WTC11 (cell line): Measurements from ENCODE around the gene NIN. TPM values are rescaled to one million over a fixed set of nuclear protein-coding genes. Genes with fewer than 3 reads are reported as not detected.

Source experiments
- ATAC-seq: fragments of 200-7000 bp; cut with Tn5 transposase; 2 replicates; pipeline ENCODE4 v1.10.0; 2021; ENCODE audit warnings: mild to moderate bottlenecking, moderate library complexity
- CTCF ChIA-PET: fragments of 300-600 bp; sonication (Branson Sonifier 250); formaldehyde crosslinking; loops from one replicate; lab custom pipeline; 2021; ENCODE audit warnings: antibody characterized with exemption; lab: Charles Lee
- POLR2A ChIA-PET: fragments of 350-600 bp; sonication (Branson Sonifier 250); formaldehyde crosslinking; loops from one replicate; lab custom pipeline; 2021; ENCODE audit warnings: antibody characterized with exemption; lab: Charles Lee
- DNase-seq: peaks from one replicate; pipeline ENCODE4 v3.0.0; 2021; ENCODE audit warnings: low spot score
- H3K27ac Mint-ChIP-seq: 2 replicates; pipeline ENCODE4 v1.8.0; 2021; ENCODE audit warnings: mixed read lengths
- H3K27me3 Mint-ChIP-seq: 2 replicates; pipeline ENCODE4 v1.8.0; 2021; ENCODE audit warnings: low read depth, mild to moderate bottlenecking, moderate library complexity, mixed read lengths
- H3K36me3 Mint-ChIP-seq: 2 replicates; pipeline ENCODE4 v1.8.0; 2021; ENCODE audit warnings: mixed read lengths
- H3K4me1 Mint-ChIP-seq: 2 replicates; pipeline ENCODE4 v1.8.0; 2022; ENCODE audit warnings: mixed read lengths
- H3K4me3 Mint-ChIP-seq: 2 replicates; pipeline ENCODE4 v1.8.0; 2021; ENCODE audit warnings: mild to moderate bottlenecking, moderate library complexity, mixed read lengths
- H3K9me3 Mint-ChIP-seq: 2 replicates; pipeline ENCODE4 v1.8.0; 2021; ENCODE audit warnings: mixed read lengths
- CREB1 ChIP-seq: sonication (generic); formaldehyde crosslinking; IDR thresholded peaks from 2 replicates; pipeline ENCODE4 v1.8.0; 2023; ENCODE audit warnings: mild to moderate bottlenecking, missing genetic modification reagents
- EMX1 ChIP-seq: fragments of 250-450 bp; sonication (Bioruptor Pico); IDR thresholded peaks from 2 replicates; pipeline ENCODE4 v1.8.0; 2021; ENCODE audit warnings: mild to moderate bottlenecking
- NFYB ChIP-seq: sonication (generic); formaldehyde crosslinking; conservative IDR thresholded peaks from 2 replicates; pipeline ENCODE4 v1.8.0; 2022; ENCODE audit warnings: low read depth, missing genetic modification reagents
- PRRX2 ChIP-seq: fragments of 250-450 bp; sonication (Bioruptor Pico); IDR thresholded peaks from 2 replicates; pipeline ENCODE4 v1.8.0; 2021; ENCODE audit warnings: mild to moderate bottlenecking
- SMAD3 ChIP-seq: sonication (generic); formaldehyde crosslinking; IDR thresholded peaks from 2 replicates; pipeline ENCODE4 v1.8.0; 2022; ENCODE audit warnings: missing genetic modification reagents, mild to moderate bottlenecking, borderline replicate concordance
- SMAD4 ChIP-seq: sonication (generic); formaldehyde crosslinking; IDR thresholded peaks from 2 replicates; pipeline ENCODE4 v1.8.0; 2022; ENCODE audit warnings: mild to moderate bottlenecking, missing genetic modification reagents
- ZNF671 ChIP-seq: fragments of 250-450 bp; sonication (Bioruptor Pico); IDR thresholded peaks from 2 replicates; pipeline ENCODE4 v1.8.0; 2021; ENCODE audit warnings: mild to moderate bottlenecking
- total RNA-seq: library from RNA; stranded (reverse); gene quantifications from 3 replicates; pipeline ENCODE4 v1.2.3, GENCODE V29; 2021
- TF ChIP-seq, protein P1 (sequence below): sonication (generic); formaldehyde crosslinking; IDR thresholded peaks from 2 replicates; pipeline ENCODE4 v1.8.1; 2023; ENCODE audit warnings: mild to moderate bottlenecking, moderate library complexity, missing genetic modification reagents
- TF ChIP-seq, protein P2 (sequence below): fragments of 250-450 bp; sonication (Bioruptor Pico); IDR thresholded peaks from 2 replicates; pipeline ENCODE4 v1.9.0; 2021; ENCODE audit warnings: moderate library complexity, mild to moderate bottlenecking, inconsistent platforms, borderline replicate concordance
- TF ChIP-seq, protein P3 (sequence below): fragments of 250-450 bp; sonication (Bioruptor Pico); IDR thresholded peaks from 2 replicates; pipeline ENCODE4 v1.9.0; 2021; ENCODE audit warnings: mild to moderate bottlenecking, borderline replicate concordance
- TF ChIP-seq, protein P4 (sequence below): sonication (generic); formaldehyde crosslinking; IDR thresholded peaks from 2 replicates; pipeline ENCODE4 v1.8.0; 2023; ENCODE audit warnings: mild to moderate bottlenecking, missing genetic modification reagents
- TF ChIP-seq, protein P5 (sequence below): fragments of 250-450 bp; sonication (Bioruptor Pico); IDR thresholded peaks from 2 replicates; pipeline ENCODE4 v1.9.0; 2021; ENCODE audit warnings: mild to moderate bottlenecking
- TF ChIP-seq, protein P6 (sequence below): fragments of 250-450 bp; sonication (Bioruptor Pico); IDR thresholded peaks from 2 replicates; pipeline ENCODE4 v1.8.0; 2021; ENCODE audit warnings: mild to moderate bottlenecking
- TF ChIP-seq, protein P7 (sequence below): fragments of 250-450 bp; sonication (Bioruptor Pico); conservative IDR thresholded peaks from 2 replicates; pipeline ENCODE4 v1.9.0; 2021; ENCODE audit warnings: mild to moderate bottlenecking
- TF ChIP-seq, protein P8 (sequence below): fragments of 200-600 bp; IDR thresholded peaks from 2 replicates; pipeline ENCODE4 v1.8.0; 2022; ENCODE audit warnings: antibody characterized with exemption

The NIN gene
- total RNA-seq, 1 experiment from 2014 or later = 23.8 TPM

DNA sequence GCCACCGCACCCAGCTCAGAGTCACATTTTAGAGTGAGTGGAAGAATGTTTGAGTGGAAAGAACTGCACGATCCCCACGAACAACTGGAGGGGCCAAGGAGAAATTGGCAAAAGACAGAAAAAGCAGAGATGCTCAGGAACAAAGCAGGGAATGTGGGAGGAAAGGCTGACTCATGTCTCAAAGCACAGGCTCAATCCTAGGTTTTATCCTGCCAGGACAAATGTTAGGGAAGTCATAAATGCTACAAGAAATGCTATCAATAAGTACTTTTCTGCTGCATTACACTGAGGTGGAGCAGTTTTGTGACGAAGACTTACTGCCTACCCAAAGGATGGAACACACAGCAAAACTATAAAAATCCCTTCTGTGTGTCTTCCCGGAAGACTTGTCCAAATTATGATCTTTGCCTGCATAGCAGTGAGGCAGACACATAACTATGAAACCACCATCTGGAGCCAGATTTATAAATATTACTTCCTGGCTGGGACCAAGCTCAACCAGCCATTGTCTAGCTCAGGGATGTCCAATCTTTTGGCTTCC lies 26.7 kb downstream of the NIN start (continued):
- TF ChIP-seq ZNF671 (CRISPR knock-in tag) = no peak
- TF ChIP-seq, protein P1, sequence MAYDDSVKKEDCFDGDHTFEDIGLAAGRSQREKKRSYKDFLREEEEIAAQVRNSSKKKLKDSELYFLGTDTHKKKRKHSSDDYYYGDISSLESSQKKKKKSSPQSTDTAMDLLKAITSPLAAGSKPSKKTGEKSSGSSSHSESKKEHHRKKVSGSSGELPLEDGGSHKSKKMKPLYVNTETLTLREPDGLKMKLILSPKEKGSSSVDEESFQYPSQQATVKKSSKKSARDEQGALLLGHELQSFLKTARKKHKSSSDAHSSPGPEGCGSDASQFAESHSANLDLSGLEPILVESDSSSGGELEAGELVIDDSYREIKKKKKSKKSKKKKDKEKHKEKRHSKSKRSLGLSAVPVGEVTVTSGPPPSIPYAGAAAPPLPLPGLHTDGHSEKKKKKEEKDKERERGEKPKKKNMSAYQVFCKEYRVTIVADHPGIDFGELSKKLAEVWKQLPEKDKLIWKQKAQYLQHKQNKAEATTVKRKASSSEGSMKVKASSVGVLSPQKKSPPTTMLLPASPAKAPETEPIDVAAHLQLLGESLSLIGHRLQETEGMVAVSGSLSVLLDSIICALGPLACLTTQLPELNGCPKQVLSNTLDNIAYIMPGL (CRISPR knock-in tag) = no peak
- TF ChIP-seq, all 79 proteins: peak for 0

DNA sequence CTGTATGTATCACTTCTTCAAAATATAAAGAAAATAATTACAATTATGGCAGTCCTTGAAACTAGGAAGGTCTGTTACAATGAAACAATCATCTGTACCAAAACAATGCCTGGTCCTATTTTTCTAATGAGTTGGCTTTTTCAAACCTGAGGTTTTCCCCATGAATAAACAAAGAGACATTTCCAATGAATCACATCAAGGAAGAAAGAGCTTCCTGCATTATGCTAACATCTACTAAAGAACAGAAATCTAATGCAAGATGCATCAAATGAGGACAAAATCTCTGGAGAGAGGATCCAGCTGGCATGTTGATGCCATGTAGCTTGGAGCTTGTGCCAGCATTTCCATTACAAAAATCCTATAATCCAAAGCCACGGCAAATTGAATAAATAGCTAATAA lies 29.3 kb downstream of the NIN start:
- no peak for TF ChIP-seq SMAD3 (CRISPR knock-in tag)
- TF ChIP-seq, protein P2, sequence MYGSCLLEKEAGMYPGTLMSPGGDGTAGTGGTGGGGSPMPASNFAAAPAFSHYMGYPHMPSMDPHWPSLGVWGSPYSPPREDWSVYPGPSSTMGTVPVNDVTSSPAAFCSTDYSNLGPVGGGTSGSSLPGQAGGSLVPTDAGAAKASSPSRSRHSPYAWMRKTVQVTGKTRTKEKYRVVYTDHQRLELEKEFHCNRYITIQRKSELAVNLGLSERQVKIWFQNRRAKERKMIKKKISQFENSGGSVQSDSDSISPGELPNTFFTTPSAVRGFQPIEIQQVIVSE (CRISPR knock-in tag) = no peak
- TF ChIP-seq EMX1 (CRISPR knock-in tag) = no peak
- no peak for TF ChIP-seq CREB1 (CRISPR knock-in tag)
- TF ChIP-seq, protein P3, sequence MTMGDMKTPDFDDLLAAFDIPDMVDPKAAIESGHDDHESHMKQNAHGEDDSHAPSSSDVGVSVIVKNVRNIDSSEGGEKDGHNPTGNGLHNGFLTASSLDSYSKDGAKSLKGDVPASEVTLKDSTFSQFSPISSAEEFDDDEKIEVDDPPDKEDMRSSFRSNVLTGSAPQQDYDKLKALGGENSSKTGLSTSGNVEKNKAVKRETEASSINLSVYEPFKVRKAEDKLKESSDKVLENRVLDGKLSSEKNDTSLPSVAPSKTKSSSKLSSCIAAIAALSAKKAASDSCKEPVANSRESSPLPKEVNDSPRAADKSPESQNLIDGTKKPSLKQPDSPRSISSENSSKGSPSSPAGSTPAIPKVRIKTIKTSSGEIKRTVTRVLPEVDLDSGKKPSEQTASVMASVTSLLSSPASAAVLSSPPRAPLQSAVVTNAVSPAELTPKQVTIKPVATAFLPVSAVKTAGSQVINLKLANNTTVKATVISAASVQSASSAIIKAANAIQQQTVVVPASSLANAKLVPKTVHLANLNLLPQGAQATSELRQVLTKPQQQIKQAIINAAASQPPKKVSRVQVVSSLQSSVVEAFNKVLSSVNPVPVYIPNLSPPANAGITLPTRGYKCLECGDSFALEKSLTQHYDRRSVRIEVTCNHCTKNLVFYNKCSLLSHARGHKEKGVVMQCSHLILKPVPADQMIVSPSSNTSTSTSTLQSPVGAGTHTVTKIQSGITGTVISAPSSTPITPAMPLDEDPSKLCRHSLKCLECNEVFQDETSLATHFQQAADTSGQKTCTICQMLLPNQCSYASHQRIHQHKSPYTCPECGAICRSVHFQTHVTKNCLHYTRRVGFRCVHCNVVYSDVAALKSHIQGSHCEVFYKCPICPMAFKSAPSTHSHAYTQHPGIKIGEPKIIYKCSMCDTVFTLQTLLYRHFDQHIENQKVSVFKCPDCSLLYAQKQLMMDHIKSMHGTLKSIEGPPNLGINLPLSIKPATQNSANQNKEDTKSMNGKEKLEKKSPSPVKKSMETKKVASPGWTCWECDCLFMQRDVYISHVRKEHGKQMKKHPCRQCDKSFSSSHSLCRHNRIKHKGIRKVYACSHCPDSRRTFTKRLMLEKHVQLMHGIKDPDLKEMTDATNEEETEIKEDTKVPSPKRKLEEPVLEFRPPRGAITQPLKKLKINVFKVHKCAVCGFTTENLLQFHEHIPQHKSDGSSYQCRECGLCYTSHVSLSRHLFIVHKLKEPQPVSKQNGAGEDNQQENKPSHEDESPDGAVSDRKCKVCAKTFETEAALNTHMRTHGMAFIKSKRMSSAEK (CRISPR knock-in tag) = no peak
- TF ChIP-seq, protein P4, sequence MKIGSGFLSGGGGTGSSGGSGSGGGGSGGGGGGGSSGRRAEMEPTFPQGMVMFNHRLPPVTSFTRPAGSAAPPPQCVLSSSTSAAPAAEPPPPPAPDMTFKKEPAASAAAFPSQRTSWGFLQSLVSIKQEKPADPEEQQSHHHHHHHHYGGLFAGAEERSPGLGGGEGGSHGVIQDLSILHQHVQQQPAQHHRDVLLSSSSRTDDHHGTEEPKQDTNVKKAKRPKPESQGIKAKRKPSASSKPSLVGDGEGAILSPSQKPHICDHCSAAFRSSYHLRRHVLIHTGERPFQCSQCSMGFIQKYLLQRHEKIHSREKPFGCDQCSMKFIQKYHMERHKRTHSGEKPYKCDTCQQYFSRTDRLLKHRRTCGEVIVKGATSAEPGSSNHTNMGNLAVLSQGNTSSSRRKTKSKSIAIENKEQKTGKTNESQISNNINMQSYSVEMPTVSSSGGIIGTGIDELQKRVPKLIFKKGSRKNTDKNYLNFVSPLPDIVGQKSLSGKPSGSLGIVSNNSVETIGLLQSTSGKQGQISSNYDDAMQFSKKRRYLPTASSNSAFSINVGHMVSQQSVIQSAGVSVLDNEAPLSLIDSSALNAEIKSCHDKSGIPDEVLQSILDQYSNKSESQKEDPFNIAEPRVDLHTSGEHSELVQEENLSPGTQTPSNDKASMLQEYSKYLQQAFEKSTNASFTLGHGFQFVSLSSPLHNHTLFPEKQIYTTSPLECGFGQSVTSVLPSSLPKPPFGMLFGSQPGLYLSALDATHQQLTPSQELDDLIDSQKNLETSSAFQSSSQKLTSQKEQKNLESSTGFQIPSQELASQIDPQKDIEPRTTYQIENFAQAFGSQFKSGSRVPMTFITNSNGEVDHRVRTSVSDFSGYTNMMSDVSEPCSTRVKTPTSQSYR (CRISPR knock-in tag) = no peak
- TF ChIP-seq, protein P5, sequence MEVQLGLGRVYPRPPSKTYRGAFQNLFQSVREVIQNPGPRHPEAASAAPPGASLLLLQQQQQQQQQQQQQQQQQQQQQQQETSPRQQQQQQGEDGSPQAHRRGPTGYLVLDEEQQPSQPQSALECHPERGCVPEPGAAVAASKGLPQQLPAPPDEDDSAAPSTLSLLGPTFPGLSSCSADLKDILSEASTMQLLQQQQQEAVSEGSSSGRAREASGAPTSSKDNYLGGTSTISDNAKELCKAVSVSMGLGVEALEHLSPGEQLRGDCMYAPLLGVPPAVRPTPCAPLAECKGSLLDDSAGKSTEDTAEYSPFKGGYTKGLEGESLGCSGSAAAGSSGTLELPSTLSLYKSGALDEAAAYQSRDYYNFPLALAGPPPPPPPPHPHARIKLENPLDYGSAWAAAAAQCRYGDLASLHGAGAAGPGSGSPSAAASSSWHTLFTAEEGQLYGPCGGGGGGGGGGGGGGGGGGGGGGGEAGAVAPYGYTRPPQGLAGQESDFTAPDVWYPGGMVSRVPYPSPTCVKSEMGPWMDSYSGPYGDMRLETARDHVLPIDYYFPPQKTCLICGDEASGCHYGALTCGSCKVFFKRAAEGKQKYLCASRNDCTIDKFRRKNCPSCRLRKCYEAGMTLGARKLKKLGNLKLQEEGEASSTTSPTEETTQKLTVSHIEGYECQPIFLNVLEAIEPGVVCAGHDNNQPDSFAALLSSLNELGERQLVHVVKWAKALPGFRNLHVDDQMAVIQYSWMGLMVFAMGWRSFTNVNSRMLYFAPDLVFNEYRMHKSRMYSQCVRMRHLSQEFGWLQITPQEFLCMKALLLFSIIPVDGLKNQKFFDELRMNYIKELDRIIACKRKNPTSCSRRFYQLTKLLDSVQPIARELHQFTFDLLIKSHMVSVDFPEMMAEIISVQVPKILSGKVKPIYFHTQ (CRISPR knock-in tag) = no peak
- TF ChIP-seq, protein P6, sequence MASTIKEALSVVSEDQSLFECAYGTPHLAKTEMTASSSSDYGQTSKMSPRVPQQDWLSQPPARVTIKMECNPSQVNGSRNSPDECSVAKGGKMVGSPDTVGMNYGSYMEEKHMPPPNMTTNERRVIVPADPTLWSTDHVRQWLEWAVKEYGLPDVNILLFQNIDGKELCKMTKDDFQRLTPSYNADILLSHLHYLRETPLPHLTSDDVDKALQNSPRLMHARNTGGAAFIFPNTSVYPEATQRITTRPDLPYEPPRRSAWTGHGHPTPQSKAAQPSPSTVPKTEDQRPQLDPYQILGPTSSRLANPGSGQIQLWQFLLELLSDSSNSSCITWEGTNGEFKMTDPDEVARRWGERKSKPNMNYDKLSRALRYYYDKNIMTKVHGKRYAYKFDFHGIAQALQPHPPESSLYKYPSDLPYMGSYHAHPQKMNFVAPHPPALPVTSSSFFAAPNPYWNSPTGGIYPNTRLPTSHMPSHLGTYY = no peak
- TF ChIP-seq SMAD4 (CRISPR knock-in tag) = no peak
- TF ChIP-seq, protein P7, sequence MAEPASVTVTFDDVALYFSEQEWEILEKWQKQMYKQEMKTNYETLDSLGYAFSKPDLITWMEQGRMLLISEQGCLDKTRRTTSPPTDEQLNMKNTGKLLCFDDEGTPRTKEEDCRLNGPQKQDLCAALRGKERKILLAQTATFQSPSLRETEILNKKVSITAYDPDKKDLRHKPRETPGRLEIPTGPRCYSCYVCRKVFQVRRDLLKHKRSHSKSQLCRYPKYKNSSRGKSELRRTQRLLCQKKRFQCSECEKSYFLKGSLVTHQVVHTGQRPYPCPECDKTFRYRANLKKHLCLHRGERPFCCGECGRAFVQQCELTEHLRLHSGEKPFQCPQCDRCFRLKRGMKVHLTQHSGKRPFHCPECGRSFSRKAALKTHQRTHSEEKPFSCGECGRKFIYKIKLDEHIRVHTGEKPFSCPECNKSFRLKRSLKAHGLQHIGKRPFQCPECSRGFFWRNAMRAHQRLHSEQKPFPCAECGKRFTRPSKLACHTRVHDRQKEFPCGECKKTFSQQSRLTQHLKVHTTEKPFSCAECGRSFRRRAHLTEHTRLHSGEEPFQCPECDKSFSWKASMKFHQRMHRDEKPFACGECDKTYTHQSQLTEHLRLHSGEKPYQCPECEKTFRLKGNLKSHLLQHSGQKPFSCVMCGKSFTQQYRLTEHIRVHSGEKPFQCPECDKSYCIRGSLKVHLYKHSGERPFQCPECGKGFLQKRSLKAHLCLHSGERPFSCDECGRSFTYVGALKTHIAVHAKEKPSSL (CRISPR knock-in tag) = no peak
- TF ChIP-seq, protein P8, sequence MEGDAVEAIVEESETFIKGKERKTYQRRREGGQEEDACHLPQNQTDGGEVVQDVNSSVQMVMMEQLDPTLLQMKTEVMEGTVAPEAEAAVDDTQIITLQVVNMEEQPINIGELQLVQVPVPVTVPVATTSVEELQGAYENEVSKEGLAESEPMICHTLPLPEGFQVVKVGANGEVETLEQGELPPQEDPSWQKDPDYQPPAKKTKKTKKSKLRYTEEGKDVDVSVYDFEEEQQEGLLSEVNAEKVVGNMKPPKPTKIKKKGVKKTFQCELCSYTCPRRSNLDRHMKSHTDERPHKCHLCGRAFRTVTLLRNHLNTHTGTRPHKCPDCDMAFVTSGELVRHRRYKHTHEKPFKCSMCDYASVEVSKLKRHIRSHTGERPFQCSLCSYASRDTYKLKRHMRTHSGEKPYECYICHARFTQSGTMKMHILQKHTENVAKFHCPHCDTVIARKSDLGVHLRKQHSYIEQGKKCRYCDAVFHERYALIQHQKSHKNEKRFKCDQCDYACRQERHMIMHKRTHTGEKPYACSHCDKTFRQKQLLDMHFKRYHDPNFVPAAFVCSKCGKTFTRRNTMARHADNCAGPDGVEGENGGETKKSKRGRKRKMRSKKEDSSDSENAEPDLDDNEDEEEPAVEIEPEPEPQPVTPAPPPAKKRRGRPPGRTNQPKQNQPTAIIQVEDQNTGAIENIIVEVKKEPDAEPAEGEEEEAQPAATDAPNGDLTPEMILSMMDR = no peak
- no peak for TF ChIP-seq NFYB
- no peak for TF ChIP-seq PRRX2 (CRISPR knock-in tag)
- no peaks in the 10 kb centered on the region for H3K27me3 Mint-ChIP-seq
- peaks cover 8% of the 10 kb centered on the region; the same call in 1 of the 2 replicates for H3K36me3 Mint-ChIP-seq
- CTCF ChIA-PET = interaction anchor here (0.6 kb wide), 1 partner anchor 59 kb away, joined by 3 read pairs; no protein-coding TSS in a partner anchor
- no peak for ATAC-seq
- POLR2A ChIA-PET = interaction anchor here (1.2 kb wide), 1 partner anchor 29 kb away, joined by 5 read pairs; no protein-coding TSS in a partner anchor
- peaks cover 26% of the 10 kb centered on the region for H3K4me1 Mint-ChIP-seq
- no peak for DNase-seq
- 0 out of 2 replicates have a peak overlapping the region, but pooled peaks have one; percentile 38 for H3K27ac Mint-ChIP-seq
- H3K4me3 Mint-ChIP-seq = no peak overlapping the region
- H3K9me3 Mint-ChIP-seq = no peaks in the 10 kb centered on the region
